HCT116 (cell line): Measurements from ENCODE around the gene ARSK.

ENCODE experiments used
- CEBPB ChIP-seq: IDR thresholded peaks from 2 replicates; pipeline ENCODE4 v1.6.1; 2012; ENCODE audit warnings: low read depth
- CTCF ChIP-seq, 3 experiments: fragments of 200-600 bp in 1 of 3; sonication (generic) in 1 of 3; IDR thresholded peaks in 2 of 3; conservative IDR thresholded peaks in 1 of 3; 2 replicates each; pipeline ENCODE4 v1.5.1; 2012 to 2017; ENCODE audit warnings: low read depth in 2 of 3, low read length in 2 of 3, antibody characterized with exemption in 1 of 3, borderline replicate concordance in 1 of 3, control low read depth in 1 of 3, mild to moderate bottlenecking in 1 of 3, mixed read lengths in 1 of 3, mixed run types in 1 of 3, moderate library complexity in 1 of 3; ENCODE audit not compliant: insufficient read depth in 1 of 3
- ELF1 ChIP-seq: IDR thresholded peaks from 2 replicates; pipeline ENCODE4 v1.6.1; 2012; ENCODE audit warnings: low read depth, borderline replicate concordance
- EZH2 ChIP-seq: fragments of 200-600 bp; sonication (generic); IDR thresholded peaks from 2 replicates; pipeline ENCODE4 v1.6.1; 2017; ENCODE audit warnings: antibody characterized with exemption, mixed run types
- EZH2phosphoT487 ChIP-seq: fragments of 200-600 bp; IDR thresholded peaks from 2 replicates; pipeline ENCODE4 v1.6.1; 2018; ENCODE audit warnings: antibody characterized with exemption, borderline replicate concordance
- JUND ChIP-seq: IDR thresholded peaks from 2 replicates; pipeline ENCODE4 v1.6.1; 2012
- POLR2AphosphoS5 ChIP-seq: IDR thresholded peaks from 2 replicates; pipeline ENCODE4 v1.6.1; 2011; ENCODE audit warnings: mild to moderate bottlenecking, low read depth, low read length, moderate library complexity
- SIN3A ChIP-seq: IDR thresholded peaks from 2 replicates; pipeline ENCODE4 v1.6.1; 2012; ENCODE audit warnings: low read depth
- SP1 ChIP-seq: IDR thresholded peaks from 2 replicates; pipeline ENCODE4 v1.6.1; 2012; ENCODE audit warnings: low read depth
- SRF ChIP-seq: IDR thresholded peaks from 2 replicates; pipeline ENCODE4 v1.6.1; 2012; ENCODE audit warnings: low read depth

GRCh38 chr5:95537501-95537900 lies 17.4 kb upstream of the ARSK start:
- no peak for TF ChIP-seq JUND
- TF ChIP-seq EZH2phosphoT487: no peak
- TF ChIP-seq CTCF (IDR thresholded peaks at IDR 0.05 in 2 of 3, conservative IDR thresholded peaks at IDR 0.05 in 1 of 3; ENCODE audit: borderline replicate concordance in 1 of 3, insufficient read depth in 1 of 3, low read depth in 2 of 3, low read length in 2 of 3): no peak
- TF ChIP-seq SP1: no peak
- TF ChIP-seq EZH2: no peak
- no peak for TF ChIP-seq SRF
- no peak for TF ChIP-seq POLR2AphosphoS5
- no peak for TF ChIP-seq CEBPB
- no peak for TF ChIP-seq ELF1
- no peak for TF ChIP-seq SIN3A
